GM13977 (cell line): ENCODE data around the gene TAF6.

ENCODE experiments used
- DNase-seq: peaks from one replicate; pipeline ENCODE4 v3.0.0; 2012; ENCODE audit warnings: low spot score
- in situ Hi-C: fragments of 300-500 bp; cut with MboI; formaldehyde crosslinking; loops from one replicate; pipeline ENCODE4 v1.12.0; 2022; ENCODE audit warnings: low sequenced_read_pairs, low pct_unique_long_range_greater_than_20kb, mixed read lengths, inconsistent platforms; ENCODE audit not compliant: unreplicated experiment
- TF ChIP-seq, protein P1 (sequence below): IDR thresholded peaks from 2 replicates; pipeline ENCODE4 v1.5.1; 2012; ENCODE audit warnings: mild to moderate bottlenecking, control low read depth; ENCODE audit not compliant: insufficient read depth; ENCODE audit errors: extremely low read depth, missing control alignments

Gene TAF6

DNA sequence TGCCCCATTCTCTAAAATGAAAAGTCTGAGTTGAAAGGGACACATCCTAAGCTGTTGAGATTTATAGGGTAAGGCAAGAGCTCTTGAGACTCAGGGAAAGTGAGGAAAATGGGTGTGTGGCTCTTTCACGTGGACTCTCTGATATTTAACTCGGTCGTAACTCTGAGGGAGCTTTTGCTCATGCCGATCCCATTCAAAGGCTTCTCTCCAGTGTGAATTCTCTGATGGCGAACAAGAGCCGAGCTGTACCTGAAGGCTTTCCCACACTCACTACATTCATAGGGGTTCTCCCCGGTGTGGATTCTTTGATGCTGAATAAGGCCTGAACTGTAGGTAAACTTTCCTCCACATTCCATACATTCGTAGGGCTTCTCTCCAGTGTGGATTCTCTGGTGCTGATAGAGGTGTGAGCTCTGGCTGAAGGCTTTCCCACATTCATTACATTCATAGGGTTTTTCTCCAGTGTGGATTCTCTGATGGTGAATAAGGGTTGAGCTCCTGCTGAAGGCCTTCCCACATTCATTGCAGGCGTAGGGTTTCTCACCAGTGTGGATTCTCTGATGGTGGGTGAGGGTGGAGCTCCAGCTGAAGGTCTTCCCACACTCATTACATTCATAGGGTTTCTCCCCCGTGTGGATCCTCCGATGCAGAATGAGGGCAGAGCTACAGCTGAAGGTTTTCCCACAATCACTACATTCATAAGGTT, 48.0 kb downstream of the TAF6 start:
- in situ Hi-C loops, result loop anchor here (10.0 kb wide), 1 partner anchor 76 kb away; no protein-coding TSS in a partner anchor
- no peak for DNase-seq
- TF ChIP-seq, protein P1, sequence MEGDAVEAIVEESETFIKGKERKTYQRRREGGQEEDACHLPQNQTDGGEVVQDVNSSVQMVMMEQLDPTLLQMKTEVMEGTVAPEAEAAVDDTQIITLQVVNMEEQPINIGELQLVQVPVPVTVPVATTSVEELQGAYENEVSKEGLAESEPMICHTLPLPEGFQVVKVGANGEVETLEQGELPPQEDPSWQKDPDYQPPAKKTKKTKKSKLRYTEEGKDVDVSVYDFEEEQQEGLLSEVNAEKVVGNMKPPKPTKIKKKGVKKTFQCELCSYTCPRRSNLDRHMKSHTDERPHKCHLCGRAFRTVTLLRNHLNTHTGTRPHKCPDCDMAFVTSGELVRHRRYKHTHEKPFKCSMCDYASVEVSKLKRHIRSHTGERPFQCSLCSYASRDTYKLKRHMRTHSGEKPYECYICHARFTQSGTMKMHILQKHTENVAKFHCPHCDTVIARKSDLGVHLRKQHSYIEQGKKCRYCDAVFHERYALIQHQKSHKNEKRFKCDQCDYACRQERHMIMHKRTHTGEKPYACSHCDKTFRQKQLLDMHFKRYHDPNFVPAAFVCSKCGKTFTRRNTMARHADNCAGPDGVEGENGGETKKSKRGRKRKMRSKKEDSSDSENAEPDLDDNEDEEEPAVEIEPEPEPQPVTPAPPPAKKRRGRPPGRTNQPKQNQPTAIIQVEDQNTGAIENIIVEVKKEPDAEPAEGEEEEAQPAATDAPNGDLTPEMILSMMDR, result no peak

GRCh38 chr7:100069991-100070390, 49.2 kb downstream of the TAF6 start:
- in situ Hi-C loops, result loop anchor here (10.0 kb wide), 1 partner anchor 75 kb away; no protein-coding TSS in a partner anchor
- no peak for DNase-seq
- TF ChIP-seq, protein P1, result no peak

DNA sequence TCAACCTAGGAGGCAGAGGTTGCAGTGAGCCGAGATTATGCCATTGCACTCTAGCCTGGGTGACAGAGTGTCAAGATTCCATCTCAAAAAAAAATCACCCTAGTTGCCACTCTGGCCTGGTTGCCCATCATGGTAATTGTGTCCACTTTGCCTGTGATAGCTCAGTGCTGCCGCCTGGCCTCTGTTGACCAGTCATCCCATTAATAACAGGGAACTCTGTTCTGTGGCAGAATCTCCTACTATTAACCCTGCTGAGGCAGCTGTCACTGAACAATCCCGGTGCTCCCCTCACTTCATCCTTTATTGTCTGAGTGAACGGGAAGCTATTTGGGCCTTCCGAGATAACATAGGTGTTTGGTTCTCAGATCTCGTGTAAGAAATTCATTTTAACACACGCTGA, 52.2 kb downstream of the TAF6 start:
- no peak for DNase-seq
- TF ChIP-seq, protein P1, result no peak
- in situ Hi-C loops, result no loop called here

DNA sequence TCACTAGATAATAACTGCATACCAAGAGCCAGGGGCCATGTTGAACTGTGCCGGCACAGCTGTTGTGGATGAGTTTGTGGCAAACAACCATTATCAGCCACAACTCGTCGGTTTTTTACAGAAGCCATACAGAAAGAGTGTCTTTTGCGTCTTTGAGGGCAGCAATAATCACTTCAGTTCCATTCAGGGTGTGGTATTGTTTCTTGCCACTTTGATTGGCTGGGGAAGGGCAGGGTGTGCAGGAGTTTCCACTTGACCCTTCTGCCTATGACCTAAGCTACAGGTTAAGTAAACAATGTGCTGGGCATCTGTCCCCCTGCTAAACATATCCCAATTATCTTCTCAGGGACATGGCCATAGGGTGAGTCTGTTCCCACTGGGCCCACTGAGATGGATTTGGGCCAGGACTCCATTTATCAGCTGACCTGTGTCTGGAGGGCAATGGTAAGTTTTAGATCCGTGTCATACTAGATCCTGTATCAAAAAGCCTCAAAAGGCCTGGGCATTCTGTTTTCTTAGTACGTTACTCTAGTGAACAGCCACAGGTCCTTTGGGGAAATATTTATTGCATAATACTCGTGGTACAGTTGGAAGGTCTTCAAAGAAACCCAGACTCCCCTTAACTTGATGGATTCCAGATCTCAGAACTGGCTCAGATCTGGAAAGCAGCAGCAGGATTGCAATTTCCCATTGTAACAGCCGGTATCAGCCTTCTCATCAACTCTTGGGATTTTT, 53.5 kb downstream of the TAF6 start:
- TF ChIP-seq, protein P1, result no peak
- in situ Hi-C loops, result no loop called here
- DNase-seq, result no peak

DNA sequence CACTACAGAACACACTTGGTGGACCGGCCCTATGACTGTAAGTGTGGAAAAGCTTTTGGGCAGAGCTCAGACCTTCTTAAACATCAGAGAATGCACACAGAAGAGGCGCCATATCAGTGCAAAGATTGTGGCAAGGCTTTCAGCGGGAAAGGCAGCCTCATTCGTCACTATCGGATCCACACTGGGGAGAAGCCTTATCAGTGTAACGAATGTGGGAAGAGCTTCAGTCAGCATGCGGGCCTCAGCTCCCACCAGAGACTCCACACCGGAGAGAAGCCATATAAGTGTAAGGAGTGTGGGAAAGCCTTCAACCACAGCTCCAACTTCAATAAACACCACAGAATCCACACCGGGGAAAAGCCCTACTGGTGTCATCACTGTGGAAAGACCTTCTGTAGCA, 55.0 kb downstream of the TAF6 start:
- in situ Hi-C loops, result no loop called here
- no peak for DNase-seq
- TF ChIP-seq, protein P1, result no peak

DNA sequence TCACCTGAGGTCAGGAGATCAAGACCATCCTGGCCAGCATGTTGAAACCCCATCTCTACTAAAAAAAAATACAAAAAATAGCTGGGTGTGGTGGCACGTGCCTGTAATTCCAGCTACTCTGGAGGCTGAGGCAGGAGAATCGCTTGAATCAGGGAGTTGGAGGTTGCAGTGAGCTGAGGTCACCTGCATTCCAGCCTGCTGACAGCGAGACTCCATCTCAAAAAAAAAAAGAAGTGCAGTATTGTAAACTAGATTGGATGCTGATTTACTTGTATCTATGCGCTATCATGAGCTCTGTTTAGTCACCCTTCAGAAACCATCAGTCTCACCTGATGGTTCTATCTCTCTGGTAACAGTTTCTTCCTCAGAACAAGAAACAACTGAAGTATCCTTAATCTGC, 55.8 kb downstream of the TAF6 start:
- in situ Hi-C loops, result no loop called here
- no peak for DNase-seq
- TF ChIP-seq, protein P1, result no peak
